Muscle of arm (tissue), 14 donors: Measurements from ENCODE around the gene ABCA13. TPM values are rescaled to one million over a fixed set of nuclear protein-coding genes. Genes with fewer than 3 reads are reported as not detected.
"Not testable (repeated sequence)": the region's sequence is repeated elsewhere in the genome, so short reads cannot be mapped to it uniquely, and the experiment has no call there.

Experiments
- DNase-seq: peaks from one replicate; pipeline ENCODE4 v3.0.0-alpha.2; 2013
- long read RNA-seq, 11 donors: transcript quantifications; one replicate each; lab custom pipeline, GENCODE V29; 2026
- polyA plus RNA-seq, 12 donors: library from polyadenylated mRNA; unstranded; fragments of 120-200 nt; gene quantifications; one replicate each; pipeline ENCODE4 v1.2.1, GENCODE V29; 2013; ENCODE audit not compliant: insufficient read length in 12 of 12

Gene ABCA13
- polyA plus RNA-seq: under 1 TPM in 10 of 12 donors, not detected in 2; 0.01 to 0.36 (median 0.11) TPM
- long read RNA-seq, donor 1: 0 reads
- long read RNA-seq, donor 2: 0 reads
- long read RNA-seq, donor 3: 0 reads
- long read RNA-seq, donor 4: 0 reads
- long read RNA-seq, donor 5: 0 reads
- long read RNA-seq, donor 6: 0 reads
- long read RNA-seq, donor 7: 0 reads
- long read RNA-seq, donor 8: 0 reads
- long read RNA-seq, donor 9: 0 reads
- long read RNA-seq, donor 10: 0 reads
- long read RNA-seq, donor 11: 0 reads

- no peak for DNase-seq
Measured at GRCh38 chr7:48171202-48171601, at the start of gene ABCA13. ABCA13 (plus strand) TSS chr7:48171458; CDS start chr7:48171484, 26 bp downstream.

- no peak for DNase-seq
Measured at GRCh38 chr7:48126037-48126436, 45.2 kb upstream of the ABCA13 start.

- DNase-seq: no peak
Measured at GRCh38 chr7:48130658-48131108, 40.6 kb upstream of the ABCA13 start.

GRCh38 chr7:48132792-48133191 lies 38.5 kb upstream of the ABCA13 start:
- DNase-seq: no peak

- no peak for DNase-seq
Measured at GRCh38 chr7:48139459-48139858, 31.8 kb upstream of the ABCA13 start.

GRCh38 chr7:48140001-48140681 lies 31.1 kb upstream of the ABCA13 start:
- no peak for DNase-seq

- DNase-seq: no peak
Measured at GRCh38 chr7:48141521-48141920, 29.7 kb upstream of the ABCA13 start.

GRCh38 chr7:48144291-48144768 lies 26.9 kb upstream of the ABCA13 start:
- DNase-seq: no peak

- DNase-seq: no peak
Measured at GRCh38 chr7:48147078-48147591, 24.1 kb upstream of the ABCA13 start.

GRCh38 chr7:48147690-48148089 lies 23.6 kb upstream of the ABCA13 start:
- not testable (repeated sequence) for DNase-seq

GRCh38 chr7:48148311-48148710 lies 22.9 kb upstream of the ABCA13 start:
- DNase-seq: no peak

GRCh38 chr7:48149058-48149457 lies 22.2 kb upstream of the ABCA13 start:
- no peak for DNase-seq

GRCh38 chr7:48150086-48150485 lies 21.2 kb upstream of the ABCA13 start:
- DNase-seq: no peak

- DNase-seq: no peak
Measured at GRCh38 chr7:48154792-48155413, 16.4 kb upstream of the ABCA13 start.

GRCh38 chr7:48158404-48158803 lies 12.9 kb upstream of the ABCA13 start:
- DNase-seq: no peak

- no peak for DNase-seq
Measured at GRCh38 chr7:48161407-48162125, 9.7 kb upstream of the ABCA13 start.

GRCh38 chr7:48165157-48165556 lies 6.1 kb upstream of the ABCA13 start:
- no peak for DNase-seq

- DNase-seq: no peak
Measured at GRCh38 chr7:48168159-48168558, 3.1 kb upstream of the ABCA13 start.

- DNase-seq: no peak
Measured at GRCh38 chr7:48170506-48170905, 752 bp upstream of the ABCA13 start.

GRCh38 chr7:48173313-48173712 lies 2.1 kb downstream of the ABCA13 start:
- DNase-seq: no peak

GRCh38 chr7:48173756-48174382 lies 2.6 kb downstream of the ABCA13 start:
- no peak for DNase-seq
